Right lobe of liver (tissue), 6 donors: Measurements from ENCODE around the gene TNFSF4. TPM values are rescaled to one million over a fixed set of nuclear protein-coding genes. Genes with fewer than 3 reads are reported as not detected.

Experiments
- ATAC-seq, 4 donors: fragments of 200-7000 bp; cut with Tn5 transposase; one replicate each; pipeline ENCODE4 v1.9.1; 2020; ENCODE audit warnings: mild to moderate bottlenecking in 4 of 4, moderate library complexity in 4 of 4
- DNase-seq, 3 donors: peaks; one replicate each; pipeline ENCODE4 v3.0.0-alpha.2; 2020
- H3K27ac ChIP-seq, 3 donors: fragments of 200-600 bp; one replicate each; pipeline ENCODE4 v1.8.0; 2022
- H3K27me3 ChIP-seq, 2 donors: fragments of 200-600 bp; one replicate each; pipeline ENCODE4 v1.8.0; 2022
- H3K36me3 ChIP-seq, 4 donors: fragments of 200-600 bp; sonication (generic) in 1 of 4; one replicate each; pipeline versions ENCODE4 v1.5.1 to v1.8.0; 2017 to 2022; ENCODE audit warnings: control low read depth in 1 of 4
- H3K4me1 ChIP-seq, 4 donors: fragments of 200-600 bp; sonication (generic) in 1 of 4; one replicate each; pipeline versions ENCODE4 v1.5.1 to v1.8.0; 2017 to 2022; ENCODE audit warnings: control low read depth in 1 of 4
- H3K4me3 ChIP-seq, 3 donors: fragments of 200-600 bp; one replicate each; pipeline ENCODE4 v1.8.0; 2022
- H3K9me3 ChIP-seq, 4 donors: fragments of 200-600 bp; sonication (generic) in 1 of 4; one replicate each; pipeline versions ENCODE4 v1.5.1 to v1.8.0; 2017 to 2022; ENCODE audit warnings: control low read depth in 1 of 4
- POLR2A ChIP-seq: fragments of 450-650 bp; IDR thresholded peaks from one replicate; pipeline ENCODE4 v1.6.1; 2017; ENCODE audit warnings: antibody characterized with exemption, mild to moderate bottlenecking
- WGBS: methylation state at CpG from one replicate; pipeline ENCODE4 v1.1.6; 2018; ENCODE audit warnings: low coverage, low lambda C conversion rate; ENCODE audit not compliant: insufficient coverage; ENCODE audit errors: missing lambda C conversion rate; 5-methylcytosine and 5-hydroxymethylcytosine counted together
- intact Hi-C, 2 donors: fragments of 100-400 bp; cut with DNase I; formaldehyde crosslinking; loops; one replicate each; pipeline versions ENCODE4 v1.11.2 to v1.14.1; 2022
- total RNA-seq, 6 experiments: library from RNA; depleted of rRNA in 2 of 6; stranded (reverse); fragments of >200 nt in 2 of 6; fragmentation: NEBNext Ultra II Directional in 3 of 6; extraction: Animal tissue kit (Norgen Biotek cat#: 25700) in 3 of 6; gene quantifications; one replicate each; pipeline versions ENCODE4 v1.1.0 to v1.2.4, GENCODE V29; 2016 to 2023
- TF ChIP-seq, protein P1 (sequence below), 4 donors: fragments of 200-600 bp in 3 of 4; fragments of 450-650 bp in 1 of 4; IDR thresholded peaks; one replicate each; pipeline versions ENCODE4 v1.5.1 to v1.8.0; 2016 to 2022; ENCODE audit warnings: antibody characterized with exemption in 4 of 4, mild to moderate bottlenecking in 2 of 4
- donor health status: DM: no; HTN: yes; CAD: no.
- donor health status: DM: no; HTN: no; CAD: no.
- donor health status: DM: no; HTN: no; CAD: no.
- donor health status: DM: no; HTN: yes; CAD: no.
- donor health status: DM: no; HTN: yes; CAD: no.

TNFSF4 gene
- total RNA-seq, 6 experiments from 2014 or later: 0.49 to 0.97 (median 0.55) TPM

DNA sequence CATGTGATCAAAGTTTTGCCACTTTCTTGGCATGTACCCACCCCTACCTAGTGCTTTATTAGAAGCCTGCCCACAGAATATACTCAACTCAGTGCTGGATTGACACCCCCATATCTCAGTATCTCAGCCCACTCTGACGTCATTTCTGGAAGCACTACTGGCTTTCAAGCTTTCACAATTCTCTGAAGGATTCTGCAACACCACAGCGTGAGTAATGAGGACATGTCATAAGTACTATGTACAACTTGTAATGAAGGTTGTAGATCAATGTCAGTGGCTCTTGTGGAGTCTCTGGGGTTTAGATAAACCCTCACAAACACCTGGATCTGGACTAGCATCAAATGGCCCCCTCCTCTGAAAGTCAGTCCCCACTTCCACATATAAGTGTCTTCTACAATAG, 57.2 kb downstream of the TNFSF4 start:
- ATAC-seq (peak in 3 of 4 donors; percentile 57 to 90 (median 67)), DNase-seq (no peak)
- no peaks in the 10 kb centered on the region for H3K36me3 ChIP-seq
- no peak for TF ChIP-seq POLR2A
- TF ChIP-seq, protein P1, sequence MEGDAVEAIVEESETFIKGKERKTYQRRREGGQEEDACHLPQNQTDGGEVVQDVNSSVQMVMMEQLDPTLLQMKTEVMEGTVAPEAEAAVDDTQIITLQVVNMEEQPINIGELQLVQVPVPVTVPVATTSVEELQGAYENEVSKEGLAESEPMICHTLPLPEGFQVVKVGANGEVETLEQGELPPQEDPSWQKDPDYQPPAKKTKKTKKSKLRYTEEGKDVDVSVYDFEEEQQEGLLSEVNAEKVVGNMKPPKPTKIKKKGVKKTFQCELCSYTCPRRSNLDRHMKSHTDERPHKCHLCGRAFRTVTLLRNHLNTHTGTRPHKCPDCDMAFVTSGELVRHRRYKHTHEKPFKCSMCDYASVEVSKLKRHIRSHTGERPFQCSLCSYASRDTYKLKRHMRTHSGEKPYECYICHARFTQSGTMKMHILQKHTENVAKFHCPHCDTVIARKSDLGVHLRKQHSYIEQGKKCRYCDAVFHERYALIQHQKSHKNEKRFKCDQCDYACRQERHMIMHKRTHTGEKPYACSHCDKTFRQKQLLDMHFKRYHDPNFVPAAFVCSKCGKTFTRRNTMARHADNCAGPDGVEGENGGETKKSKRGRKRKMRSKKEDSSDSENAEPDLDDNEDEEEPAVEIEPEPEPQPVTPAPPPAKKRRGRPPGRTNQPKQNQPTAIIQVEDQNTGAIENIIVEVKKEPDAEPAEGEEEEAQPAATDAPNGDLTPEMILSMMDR (IDR thresholded peaks at IDR 0.05): no peak
- no peaks in the 10 kb centered on the region for H3K27me3 ChIP-seq
- H3K9me3 ChIP-seq: no peaks in the 10 kb centered on the region
- no peaks in the 10 kb centered on the region for H3K4me1 ChIP-seq
- no peak overlapping the region for H3K27ac ChIP-seq
- intact Hi-C loops: no loop called here
- no peak overlapping the region for H3K4me3 ChIP-seq
- WGBS: 4% methylated on average over 2 of the region's 2 CpGs

- TF ChIP-seq, protein P1 (IDR thresholded peaks at IDR 0.05): no peak
- no peak for TF ChIP-seq POLR2A
- no peak overlapping the region for H3K4me3 ChIP-seq
- no peaks in the 10 kb centered on the region for H3K27me3 ChIP-seq
- DNase-seq (no peak), ATAC-seq (no peak)
- intact Hi-C loops: no loop called here
- H3K36me3 ChIP-seq: no peaks in the 10 kb centered on the region
- no peaks in the 10 kb centered on the region for H3K4me1 ChIP-seq
- no peak overlapping the region for H3K27ac ChIP-seq
- WGBS: 86% methylated on average over 1 of the region's 2 CpGs
- no peaks in the 10 kb centered on the region for H3K9me3 ChIP-seq
Observed at GRCh38 chr1:173148971-173149370, 58.2 kb downstream of the TNFSF4 start.

DNA sequence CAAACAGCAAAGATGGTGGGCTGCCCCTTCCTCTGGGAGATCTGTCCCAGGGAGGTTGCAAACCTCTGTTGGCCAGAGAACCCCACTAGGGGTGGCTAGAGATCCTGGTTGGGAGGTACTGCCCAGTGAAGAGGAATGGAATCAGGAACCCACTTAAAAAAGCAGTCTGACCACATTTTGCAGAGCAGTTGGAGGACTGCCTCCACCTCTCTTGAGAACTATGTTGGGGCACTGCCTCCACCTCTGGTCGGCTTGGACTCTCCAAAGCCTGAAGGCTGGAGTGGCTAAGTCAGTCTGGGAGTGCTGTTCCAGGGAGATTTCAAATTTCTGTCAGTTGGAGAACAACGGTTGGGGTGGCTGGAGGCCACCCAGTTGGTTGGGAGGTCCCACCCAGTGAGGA, 58.6 kb downstream of the TNFSF4 start:
- no peak for TF ChIP-seq POLR2A
- TF ChIP-seq, protein P1 (IDR thresholded peaks at IDR 0.05): no peak
- no peaks in the 10 kb centered on the region for H3K27me3 ChIP-seq
- ATAC-seq: no peak
- no peaks in the 10 kb centered on the region for H3K4me1 ChIP-seq
- DNase-seq: no peak
- 100% methylated on average over 1 of the region's 2 CpGs for WGBS
- no peak overlapping the region for H3K27ac ChIP-seq
- no peaks in the 10 kb centered on the region for H3K36me3 ChIP-seq
- no peak overlapping the region for H3K4me3 ChIP-seq
- H3K9me3 ChIP-seq: no peaks in the 10 kb centered on the region
- intact Hi-C loops: no loop called here

- ATAC-seq (no peak), DNase-seq (no peak)
- 75% methylated on average over 2 of the region's 2 CpGs for WGBS
- Histone ChIP-seq H3K27me3 (no peaks in the 10 kb centered on the region), H3K27ac (no peak overlapping the region), H3K9me3 (no peaks in the 10 kb centered on the region), H3K4me3 (no peak overlapping the region), H3K4me1 (no peaks in the 10 kb centered on the region), H3K36me3 (no peaks in the 10 kb centered on the region)
- intact Hi-C loops: no loop called here
- TF ChIP-seq, protein P1 (IDR thresholded peaks at IDR 0.05): no peak
- TF ChIP-seq POLR2A: no peak
Observed at GRCh38 chr1:173140733-173141132, 66.4 kb downstream of the TNFSF4 start.

DNA sequence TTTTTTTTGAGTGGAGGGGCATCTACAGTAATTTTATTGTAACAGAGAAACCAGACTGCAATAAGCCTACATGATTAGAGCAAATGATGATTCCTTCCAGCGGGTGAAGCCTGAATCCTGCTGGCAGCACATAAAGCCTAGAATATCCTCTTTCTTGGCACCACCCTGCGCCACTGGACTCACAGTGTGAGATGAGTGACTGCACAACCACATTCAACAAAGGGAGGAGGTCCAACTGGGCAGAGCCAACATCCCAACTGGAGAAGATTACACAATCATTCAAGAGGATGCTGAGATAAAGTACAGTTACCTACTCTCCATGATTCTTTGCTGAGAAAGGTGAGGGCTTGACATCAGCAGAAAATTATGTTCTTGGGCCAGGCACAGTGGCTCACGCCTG, 67.4 kb downstream of the TNFSF4 start:
- Histone ChIP-seq H3K4me1 (no peaks in the 10 kb centered on the region), H3K27ac (no peak overlapping the region), H3K36me3 (no peaks in the 10 kb centered on the region), H3K4me3 (no peak overlapping the region), H3K9me3 (no peaks in the 10 kb centered on the region), H3K27me3 (no peaks in the 10 kb centered on the region)
- ATAC-seq (no peak), DNase-seq (no peak)
- intact Hi-C loops: no loop called here
- no peak for TF ChIP-seq POLR2A
- TF ChIP-seq, protein P1 (IDR thresholded peaks at IDR 0.05): no peak
- 94% methylated on average over 2 of the region's 3 CpGs for WGBS
